ENCODE measurements around the gene SNRNP25.
A peak's percentile ranks its signal among the peaks of the same experiment; 100 is the strongest.
"Not testable (repeated sequence)": the region's sequence is repeated elsewhere in the genome, so short reads cannot be mapped to it uniquely, and the experiment has no call there.

Gene SNRNP25

DNA sequence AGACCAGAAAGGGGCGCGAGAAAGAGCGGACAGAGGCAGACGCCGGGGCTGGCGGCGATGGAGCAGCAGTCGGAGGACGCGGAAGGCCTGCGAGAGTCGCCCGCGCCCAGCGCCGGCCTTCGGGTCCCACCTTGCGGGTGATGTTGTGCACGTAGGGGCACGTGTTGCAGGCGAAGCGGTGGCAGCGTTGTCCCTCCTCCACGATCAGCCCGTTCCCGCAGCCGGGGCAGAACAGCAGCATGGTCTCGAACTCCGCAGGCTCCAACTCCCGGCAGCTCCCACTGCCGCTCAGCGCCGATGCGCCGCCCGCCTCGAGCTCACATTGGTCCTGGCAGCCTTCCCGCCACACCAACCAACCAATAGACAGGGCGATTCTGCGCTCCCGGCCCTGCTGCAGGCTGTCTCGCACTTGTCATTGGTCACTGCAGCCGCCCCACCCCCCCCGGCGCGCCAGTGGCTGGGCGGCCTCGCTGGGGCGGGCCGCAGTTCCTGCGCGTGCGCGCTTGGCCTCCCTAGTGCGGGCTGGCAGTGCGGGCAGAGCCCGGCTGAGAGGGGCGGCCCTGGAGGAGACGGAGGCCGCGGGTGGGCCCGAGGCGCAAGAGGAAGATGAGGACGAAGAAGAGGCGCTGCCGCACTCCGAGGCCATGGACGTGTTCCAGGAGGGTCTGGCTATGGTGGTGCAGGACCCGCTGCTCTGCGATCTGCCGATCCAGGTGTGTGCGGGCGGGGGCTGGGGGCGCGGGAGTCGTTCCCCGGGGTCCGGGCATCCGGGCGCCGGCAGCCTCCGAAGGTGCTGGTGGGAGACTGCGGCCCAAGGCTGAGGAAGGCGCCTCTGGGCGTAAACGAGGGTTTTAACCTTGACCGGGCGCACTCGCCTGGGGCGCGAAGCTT, at the start of gene SNRNP25, which contains the start of gene POLR3K:
TSS of gene SNRNP25 (plus strand) at position 483 of the 891 bp plus-strand sequence. CDS start at position 672, 189 bp downstream.
TSS of gene POLR3K (minus strand) at position 263 of the 891 bp plus-strand sequence. CDS start at position 241, 22 bp downstream.
- peak; percentile 93 for DNase-seq

DNA sequence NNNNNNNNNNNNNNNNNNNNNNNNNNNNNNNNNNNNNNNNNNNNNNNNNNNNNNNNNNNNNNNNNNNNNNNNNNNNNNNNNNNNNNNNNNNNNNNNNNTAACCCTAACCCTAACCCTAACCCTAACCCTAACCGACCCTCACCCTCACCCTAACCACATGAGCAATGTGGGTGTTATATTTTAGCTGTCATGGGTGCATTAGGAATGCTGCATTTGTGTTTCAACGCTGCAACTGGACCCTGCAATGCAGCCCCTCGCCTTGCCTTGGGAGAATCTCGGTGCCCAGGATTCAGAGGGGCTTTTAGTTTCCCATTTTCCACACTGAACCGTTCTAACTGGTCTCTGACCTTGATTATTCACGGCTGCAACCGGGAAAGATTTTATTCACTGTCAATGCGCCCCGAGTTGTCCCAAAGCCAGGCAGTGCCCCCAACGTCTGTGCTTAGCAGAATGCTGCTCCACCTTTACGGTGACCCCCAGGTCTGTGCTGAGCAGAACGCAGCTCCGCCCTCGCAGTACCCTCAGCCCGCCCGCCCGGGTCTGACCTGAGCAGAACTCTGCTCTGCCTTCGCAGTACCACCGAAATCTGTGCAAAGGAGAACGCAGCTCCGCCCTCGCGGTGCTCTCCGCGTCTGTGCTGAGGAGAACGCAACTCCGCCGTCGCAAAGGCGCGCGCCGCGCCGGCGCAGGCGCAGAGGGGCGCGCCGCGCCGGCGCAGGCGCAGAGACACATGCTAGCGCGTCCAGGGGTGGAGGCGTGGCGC, 43.5 kb upstream of the SNRNP25 start:
- DNase-seq = no peak

GRCh38 chr16:10772-11171, 42.9 kb upstream of the SNRNP25 start:
- DNase-seq = peak; percentile 15

- not testable (repeated sequence) for DNase-seq
Measured at GRCh38 chr16:17062-17765, 36.4 kb upstream of the SNRNP25 start.

GRCh38 chr16:20886-21285, 32.7 kb upstream of the SNRNP25 start:
- DNase-seq = not testable (repeated sequence)

- DNase-seq = not testable (repeated sequence)
Measured at GRCh38 chr16:24151-24550, 29.5 kb upstream of the SNRNP25 start.

- DNase-seq = not testable (repeated sequence)
Measured at GRCh38 chr16:25926-26348, 27.7 kb upstream of the SNRNP25 start.

- DNase-seq = not testable (repeated sequence)
Measured at GRCh38 chr16:30627-31026, 23.0 kb upstream of the SNRNP25 start.

DNA sequence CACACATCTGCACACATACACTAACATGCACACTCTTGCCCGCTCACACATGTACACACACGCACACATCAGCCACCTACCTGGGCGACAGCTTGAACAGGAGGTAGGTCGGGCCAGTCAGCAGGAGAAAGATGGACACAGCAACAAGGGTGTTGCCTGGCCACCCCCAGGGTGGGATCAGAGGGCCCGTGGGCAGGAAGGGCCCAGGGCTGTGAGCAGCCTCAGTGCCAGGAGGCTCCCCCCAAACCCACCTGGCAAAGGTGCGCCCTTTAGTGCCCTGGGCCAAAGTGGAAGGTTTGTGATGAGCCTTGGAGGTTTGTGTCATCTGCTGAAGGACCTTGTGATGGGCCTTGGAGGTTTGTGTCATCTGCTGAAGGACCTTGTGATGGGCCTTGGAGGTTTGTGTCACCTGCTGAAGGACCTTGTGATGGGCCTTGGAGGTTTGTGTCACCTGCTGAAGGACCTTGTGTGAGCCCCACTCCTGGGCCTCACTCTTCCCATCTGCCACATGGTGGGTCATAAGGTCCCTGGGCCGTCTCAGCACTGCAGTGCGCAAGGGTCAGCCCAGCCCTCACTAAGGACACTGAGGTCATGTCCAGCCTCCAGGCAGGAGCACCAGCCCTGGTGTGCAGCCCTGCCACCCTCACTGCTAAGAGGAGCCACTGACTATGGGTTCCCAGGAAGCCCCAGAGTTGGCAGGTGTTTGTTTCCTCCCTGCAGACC, 20.3 kb upstream of the SNRNP25 start:
- DNase-seq = not testable (repeated sequence)

DNA sequence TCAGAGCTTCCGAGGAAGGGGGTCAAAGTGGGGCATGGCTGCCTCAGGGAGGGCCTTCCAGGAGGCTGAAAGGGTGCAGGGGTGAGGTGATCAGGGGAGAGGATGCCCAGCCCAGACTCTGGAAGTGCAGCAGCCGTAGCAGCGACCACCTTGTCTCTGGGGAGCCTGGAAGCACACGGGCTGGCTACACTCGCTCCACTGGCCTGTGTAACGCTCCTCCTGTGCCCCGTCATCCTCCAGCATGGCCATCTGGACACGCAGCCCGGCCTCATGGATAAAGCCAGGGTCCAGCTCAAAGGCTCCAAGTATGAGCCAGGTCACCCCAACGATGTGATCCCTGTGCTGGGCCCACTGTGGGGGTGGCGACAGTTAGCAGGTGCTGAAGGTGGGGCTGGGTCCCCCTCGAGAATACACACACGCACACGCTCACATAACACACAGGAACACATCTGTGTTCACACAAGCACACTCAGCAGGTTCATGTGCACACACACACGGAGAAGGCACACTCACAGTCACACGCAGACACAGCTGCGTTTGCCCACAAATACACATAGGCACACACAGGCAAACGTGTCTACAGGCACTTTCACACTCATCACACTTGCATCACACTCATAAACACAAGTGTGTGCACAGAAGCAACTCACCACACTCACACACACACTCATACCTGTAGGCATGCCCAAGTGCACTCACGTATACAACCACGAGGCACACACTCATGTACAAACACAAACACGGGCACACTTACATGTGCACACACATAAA, 19.6 kb upstream of the SNRNP25 start:
- no peak for DNase-seq

GRCh38 chr16:34648-34987, 19.0 kb upstream of the SNRNP25 start:
- no peak for DNase-seq

- DNase-seq = peak; percentile 47
Measured at GRCh38 chr16:35011-35677, 18.5 kb upstream of the SNRNP25 start.

- DNase-seq = no peak
Measured at GRCh38 chr16:35678-36305, 17.8 kb upstream of the SNRNP25 start.

- no peak for DNase-seq
Measured at GRCh38 chr16:36336-36984, 17.2 kb upstream of the SNRNP25 start.

- no peak for DNase-seq
Measured at GRCh38 chr16:37511-37910, 16.1 kb upstream of the SNRNP25 start.

DNA sequence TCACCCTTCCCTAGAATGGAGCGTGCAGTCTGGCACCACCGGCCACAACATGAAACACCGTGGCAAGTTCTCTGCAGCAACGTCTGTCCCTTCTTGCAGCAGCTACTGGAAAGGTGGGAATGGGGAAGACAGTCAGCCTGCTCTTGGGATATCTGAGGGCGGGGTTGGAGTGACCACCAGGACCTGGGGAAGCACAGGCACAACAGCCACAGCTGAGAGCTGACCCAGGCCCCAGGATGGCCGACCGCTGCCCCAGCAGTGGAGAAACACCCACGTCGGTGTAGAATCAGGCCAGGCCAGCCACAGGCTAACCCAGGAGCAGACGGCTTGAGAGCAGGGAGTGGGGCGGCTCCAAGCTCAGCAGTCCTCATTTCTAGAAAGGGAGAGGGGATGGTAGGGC, 15.4 kb upstream of the SNRNP25 start:
- not testable (repeated sequence) for DNase-seq

DNA sequence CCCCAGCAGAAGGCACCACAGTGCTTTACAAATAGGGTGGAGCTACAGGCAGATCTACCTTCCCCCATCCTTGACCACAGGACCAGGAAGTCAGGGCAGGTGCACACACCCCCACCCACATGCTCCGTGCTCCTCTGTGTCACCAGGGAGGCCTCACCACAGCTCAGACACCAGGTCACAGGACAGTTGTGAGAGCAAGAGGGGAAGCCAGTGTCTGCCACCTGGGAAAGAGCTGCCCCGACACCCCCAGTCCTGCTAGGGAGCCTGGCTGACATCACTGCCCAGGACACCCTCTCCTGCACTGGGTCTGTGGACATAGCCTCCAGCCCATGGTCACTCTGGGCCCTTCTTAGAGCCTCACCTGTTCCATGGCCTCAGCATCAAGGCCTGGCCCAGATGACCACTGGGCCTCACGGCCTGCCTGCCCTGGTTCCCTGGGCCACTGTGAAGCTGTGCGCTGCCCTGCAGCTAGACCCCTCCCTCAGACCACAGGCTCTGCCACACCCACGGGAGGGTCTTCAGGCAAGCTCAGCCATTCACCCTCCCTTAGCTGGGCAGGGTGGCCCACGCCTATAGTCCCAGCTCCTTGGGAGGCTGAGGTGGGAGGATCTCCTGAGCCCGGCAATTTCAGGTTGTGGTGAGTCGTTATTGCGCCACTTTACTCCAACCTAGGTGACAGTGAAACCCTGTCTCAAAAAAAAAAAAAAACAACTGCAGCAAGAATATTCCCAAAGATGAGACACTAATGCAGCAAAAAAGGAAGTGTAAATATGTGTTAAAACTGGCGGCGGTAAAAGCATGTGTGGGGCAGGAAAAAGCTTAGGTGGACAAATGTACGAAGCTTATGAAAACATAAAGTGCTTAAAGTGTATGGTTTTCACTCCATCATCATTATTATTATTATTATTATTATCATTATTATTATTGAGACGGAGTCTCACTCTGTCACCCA, 14.4 kb upstream of the SNRNP25 start:
- DNase-seq = no peak

DNA sequence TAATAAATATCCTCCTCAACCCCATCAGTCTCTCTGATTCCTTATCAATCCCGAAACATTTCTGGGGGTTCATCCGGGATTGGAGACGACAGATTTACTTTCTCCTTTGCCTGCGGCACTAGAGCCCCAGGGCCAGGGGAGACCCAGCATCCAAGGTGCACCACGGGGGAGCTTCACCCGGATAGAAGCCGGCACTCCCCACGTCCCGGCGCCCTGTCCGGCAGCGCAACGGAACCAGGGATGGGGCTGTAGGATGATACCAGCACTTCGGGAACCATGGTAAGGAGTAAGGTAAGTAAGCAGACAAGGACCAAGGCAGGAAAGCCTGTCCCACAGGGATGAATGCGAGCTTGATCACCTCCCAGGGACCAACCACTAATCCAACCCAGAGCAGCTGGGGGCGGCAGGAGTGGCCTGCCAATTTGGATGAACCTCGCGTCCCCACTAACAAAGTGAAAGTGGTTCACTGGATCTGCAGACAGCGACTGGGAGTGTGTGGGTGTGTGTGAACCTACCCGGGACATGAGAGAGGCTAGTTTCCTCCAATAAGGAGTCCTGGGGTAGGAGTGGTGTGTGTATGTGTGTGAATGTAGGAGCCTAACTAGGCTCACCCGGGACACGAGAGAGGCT, 12.1 kb upstream of the SNRNP25 start:
- no peak for DNase-seq

All from KG1 (cell line).